ENCODE data around the gene MARCO.

MARCO gene

DNA sequence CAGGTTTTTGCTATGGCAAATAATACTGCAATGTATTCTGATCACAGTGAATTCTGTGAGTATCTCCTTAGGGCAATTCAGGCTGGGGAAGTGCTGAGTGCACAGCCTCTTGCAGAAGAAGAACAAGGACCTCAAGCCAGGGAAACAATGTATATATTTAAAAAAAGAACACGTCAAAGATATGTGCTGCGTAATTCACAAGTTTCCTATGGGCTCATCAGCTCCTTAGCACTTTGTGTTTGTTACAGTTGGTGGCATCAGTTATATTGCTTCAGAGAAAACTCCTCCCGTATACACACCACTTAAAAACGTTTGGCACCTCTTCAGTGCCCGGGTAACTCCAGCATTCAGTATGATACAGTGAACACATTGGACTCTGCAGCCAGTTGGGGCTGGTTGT, 16.5 kb upstream of the MARCO start:
- ChIA-PET CTCF (interaction anchor here (1.5 kb wide), 1 partner anchor 44 kb away, joined by 7 read pairs; no protein-coding TSS in a partner anchor), POLR2A (no interaction called here)
- no peak for DNase-seq (ENCODE audit: extremely low spot score)
- no peak for TF ChIP-seq CTCF (IDR thresholded peaks at IDR 0.05; ENCODE audit: control extremely low read depth, extremely low read depth, low read depth, missing control alignments)

DNA sequence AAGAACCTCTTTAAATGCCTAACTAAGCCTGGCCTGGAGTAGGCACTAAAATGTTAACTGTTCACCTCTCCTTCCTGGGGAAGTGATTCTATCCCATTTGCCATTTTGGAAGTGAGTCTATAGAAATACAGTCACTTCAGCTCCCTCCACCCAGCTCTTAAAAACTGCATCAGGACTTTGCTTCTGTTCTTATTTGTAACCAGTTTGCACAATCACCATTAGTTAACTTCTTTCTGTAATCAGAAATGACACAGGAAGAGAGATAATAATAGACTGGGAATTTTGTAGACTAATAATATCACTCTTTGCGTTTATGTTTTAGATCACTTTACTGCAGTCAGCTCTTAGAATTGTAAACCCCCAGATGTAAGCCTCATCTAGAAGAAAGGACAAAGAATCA, 16.0 kb upstream of the MARCO start:
- ChIA-PET POLR2A (no interaction called here), CTCF (interaction anchor here (1.5 kb wide), 1 partner anchor 44 kb away, joined by 7 read pairs; no protein-coding TSS in a partner anchor)
- no peak for DNase-seq (ENCODE audit: extremely low spot score)
- TF ChIP-seq CTCF (IDR thresholded peaks at IDR 0.05; ENCODE audit: control extremely low read depth, extremely low read depth, low read depth, missing control alignments) = no peak

GRCh38 chr2:118929059-118929458, 12.9 kb upstream of the MARCO start:
- ChIA-PET POLR2A (no interaction called here), CTCF (no interaction called here)
- no peak for TF ChIP-seq CTCF (IDR thresholded peaks at IDR 0.05; ENCODE audit: control extremely low read depth, extremely low read depth, low read depth, missing control alignments)
- no peak for DNase-seq (ENCODE audit: extremely low spot score)

GRCh38 chr2:118932949-118933348, 9.0 kb upstream of the MARCO start:
- CTCF ChIA-PET = no interaction called here
- no peak for DNase-seq (ENCODE audit: extremely low spot score)
- no peak for TF ChIP-seq CTCF (IDR thresholded peaks at IDR 0.05; ENCODE audit: control extremely low read depth, extremely low read depth, low read depth, missing control alignments)
- POLR2A ChIA-PET = no interaction called here

DNA sequence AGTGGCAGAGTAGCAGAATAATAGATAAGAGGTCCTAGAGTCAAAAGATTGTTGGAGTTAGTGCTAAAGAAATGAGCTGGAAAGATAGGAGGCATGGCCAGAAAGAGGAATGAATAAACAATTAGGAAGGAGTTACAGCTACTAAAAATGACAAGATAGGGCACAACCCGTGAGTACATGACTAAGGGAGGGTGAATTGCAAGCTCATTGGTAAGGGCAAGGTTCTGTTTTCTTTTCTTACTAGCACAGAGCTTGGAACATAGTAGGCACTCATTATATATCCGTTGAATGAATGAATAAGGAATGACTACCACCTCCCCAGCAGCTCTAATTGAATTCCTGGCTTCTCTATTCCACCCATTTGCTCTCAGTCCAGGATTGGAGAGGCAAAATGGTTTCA, 5.7 kb upstream of the MARCO start:
- CTCF ChIA-PET = no interaction called here
- POLR2A ChIA-PET = no interaction called here
- TF ChIP-seq CTCF (IDR thresholded peaks at IDR 0.05; ENCODE audit: control extremely low read depth, extremely low read depth, low read depth, missing control alignments) = no peak
- no peak for DNase-seq (ENCODE audit: extremely low spot score)

GRCh38 chr2:118936936-118937335, 5.1 kb upstream of the MARCO start:
- ChIA-PET POLR2A (no interaction called here), CTCF (no interaction called here)
- no peak for TF ChIP-seq CTCF (IDR thresholded peaks at IDR 0.05; ENCODE audit: control extremely low read depth, extremely low read depth, low read depth, missing control alignments)
- no peak for DNase-seq (ENCODE audit: extremely low spot score)

DNA sequence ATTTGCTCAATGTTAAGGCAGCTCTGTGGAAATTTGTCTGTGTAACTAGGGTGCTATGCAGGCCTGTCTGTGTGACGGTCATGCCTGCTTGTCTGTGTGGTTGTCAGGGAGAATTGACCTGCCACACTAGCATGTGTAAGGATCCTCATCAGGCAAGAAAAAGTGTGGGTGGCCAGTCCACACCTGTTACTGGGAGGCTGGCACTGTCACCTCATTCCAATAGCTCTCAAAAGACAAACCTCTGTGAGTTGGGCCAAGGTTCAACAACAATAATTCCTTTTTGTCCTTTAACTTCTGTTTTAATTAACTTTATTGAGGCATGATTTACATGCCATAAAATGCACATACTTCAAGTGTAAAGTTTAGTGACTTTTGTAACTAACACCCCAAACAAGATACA, 4.2 kb upstream of the MARCO start:
- DNase-seq (ENCODE audit: extremely low spot score) = no peak
- no peak for TF ChIP-seq CTCF (IDR thresholded peaks at IDR 0.05; ENCODE audit: control extremely low read depth, extremely low read depth, low read depth, missing control alignments)
- POLR2A ChIA-PET = no interaction called here
- CTCF ChIA-PET = interaction anchor here (1.5 kb wide), 1 partner anchor 19 kb away, joined by 4 read pairs; no protein-coding TSS in a partner anchor

All from GM10248 (cell line).